GM12872 (cell line): ENCODE data around the gene PROX2.

Source experiments
- TF ChIP-seq, protein P1 (sequence below): IDR thresholded peaks from 3 replicates; pipeline ENCODE4 v1.5.1; 2011; ENCODE audit warnings: low read depth, mild to moderate bottlenecking, low read length, moderate library complexity; ENCODE audit not compliant: insufficient read depth

The PROX2 gene

DNA sequence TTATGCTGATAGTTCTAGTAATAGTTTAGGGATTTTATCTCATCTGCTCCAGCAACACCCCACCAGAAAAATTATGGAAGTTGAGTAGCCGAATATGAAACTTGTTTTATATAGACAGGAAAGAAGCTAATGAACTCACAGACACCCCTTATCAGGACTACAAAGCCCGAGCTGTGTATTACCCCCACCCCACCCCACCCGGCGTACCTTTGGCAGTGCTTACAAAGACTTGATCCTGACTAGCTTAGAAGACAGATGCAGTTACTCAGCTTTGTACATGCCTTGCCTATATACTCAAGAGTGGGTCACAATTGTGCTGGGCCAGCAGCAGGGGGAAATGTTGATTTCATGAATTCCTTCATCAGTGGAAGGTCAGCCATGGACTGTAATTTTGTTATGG, 22.4 kb downstream of the PROX2 start:
- TF ChIP-seq, protein P1, sequence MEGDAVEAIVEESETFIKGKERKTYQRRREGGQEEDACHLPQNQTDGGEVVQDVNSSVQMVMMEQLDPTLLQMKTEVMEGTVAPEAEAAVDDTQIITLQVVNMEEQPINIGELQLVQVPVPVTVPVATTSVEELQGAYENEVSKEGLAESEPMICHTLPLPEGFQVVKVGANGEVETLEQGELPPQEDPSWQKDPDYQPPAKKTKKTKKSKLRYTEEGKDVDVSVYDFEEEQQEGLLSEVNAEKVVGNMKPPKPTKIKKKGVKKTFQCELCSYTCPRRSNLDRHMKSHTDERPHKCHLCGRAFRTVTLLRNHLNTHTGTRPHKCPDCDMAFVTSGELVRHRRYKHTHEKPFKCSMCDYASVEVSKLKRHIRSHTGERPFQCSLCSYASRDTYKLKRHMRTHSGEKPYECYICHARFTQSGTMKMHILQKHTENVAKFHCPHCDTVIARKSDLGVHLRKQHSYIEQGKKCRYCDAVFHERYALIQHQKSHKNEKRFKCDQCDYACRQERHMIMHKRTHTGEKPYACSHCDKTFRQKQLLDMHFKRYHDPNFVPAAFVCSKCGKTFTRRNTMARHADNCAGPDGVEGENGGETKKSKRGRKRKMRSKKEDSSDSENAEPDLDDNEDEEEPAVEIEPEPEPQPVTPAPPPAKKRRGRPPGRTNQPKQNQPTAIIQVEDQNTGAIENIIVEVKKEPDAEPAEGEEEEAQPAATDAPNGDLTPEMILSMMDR, result no peak

GRCh38 chr14:74852922-74853530, 22.9 kb downstream of the PROX2 start:
- TF ChIP-seq, protein P1, result no peak

DNA sequence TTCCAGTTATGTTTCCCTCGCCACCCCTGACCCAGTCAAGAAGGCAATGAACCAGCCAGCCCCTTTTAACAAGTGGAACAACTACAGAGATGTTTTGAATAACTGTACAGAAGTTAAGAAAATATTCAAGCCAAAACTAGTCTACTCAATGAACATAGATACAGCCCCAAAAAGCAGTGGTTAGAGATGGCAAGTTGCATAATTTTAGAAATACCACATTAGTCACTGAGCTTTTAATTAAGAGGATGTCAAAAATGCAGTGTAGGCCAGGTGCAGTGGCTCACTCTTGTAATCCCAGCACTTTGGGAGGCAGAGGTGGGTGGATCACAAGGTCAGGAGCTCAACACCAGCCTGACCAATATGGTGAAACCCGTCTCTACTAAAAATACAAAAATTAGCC, 27.2 kb downstream of the PROX2 start:
- TF ChIP-seq, protein P1, result no peak

GRCh38 chr14:74846968-74847665, 28.8 kb downstream of the PROX2 start:
- TF ChIP-seq, protein P1, result no peak

- TF ChIP-seq, protein P1, result no peak
These were observed 29.8 kb downstream of the PROX2 start for GRCh38 chr14:74846168-74846567.

DNA sequence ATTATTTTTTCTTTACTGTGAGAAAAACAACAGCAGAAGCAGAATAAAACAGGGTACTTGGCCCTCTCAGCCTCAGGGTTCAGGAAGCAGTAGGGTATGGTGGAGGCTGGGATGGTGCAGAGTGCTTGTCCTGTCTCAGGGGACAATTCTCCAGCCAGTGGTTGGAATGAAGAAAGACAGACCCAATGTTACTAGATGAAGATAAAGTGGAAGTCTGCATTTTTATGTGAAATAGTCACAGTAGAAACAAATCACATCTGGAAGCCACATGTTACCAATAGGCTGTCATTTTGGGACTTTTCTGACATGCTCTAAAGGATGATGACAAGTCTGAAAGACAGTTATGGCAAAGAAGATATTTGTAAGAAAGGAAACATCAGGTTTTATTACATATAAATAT, 32.3 kb downstream of the PROX2 start:
- TF ChIP-seq, protein P1, result no peak

DNA sequence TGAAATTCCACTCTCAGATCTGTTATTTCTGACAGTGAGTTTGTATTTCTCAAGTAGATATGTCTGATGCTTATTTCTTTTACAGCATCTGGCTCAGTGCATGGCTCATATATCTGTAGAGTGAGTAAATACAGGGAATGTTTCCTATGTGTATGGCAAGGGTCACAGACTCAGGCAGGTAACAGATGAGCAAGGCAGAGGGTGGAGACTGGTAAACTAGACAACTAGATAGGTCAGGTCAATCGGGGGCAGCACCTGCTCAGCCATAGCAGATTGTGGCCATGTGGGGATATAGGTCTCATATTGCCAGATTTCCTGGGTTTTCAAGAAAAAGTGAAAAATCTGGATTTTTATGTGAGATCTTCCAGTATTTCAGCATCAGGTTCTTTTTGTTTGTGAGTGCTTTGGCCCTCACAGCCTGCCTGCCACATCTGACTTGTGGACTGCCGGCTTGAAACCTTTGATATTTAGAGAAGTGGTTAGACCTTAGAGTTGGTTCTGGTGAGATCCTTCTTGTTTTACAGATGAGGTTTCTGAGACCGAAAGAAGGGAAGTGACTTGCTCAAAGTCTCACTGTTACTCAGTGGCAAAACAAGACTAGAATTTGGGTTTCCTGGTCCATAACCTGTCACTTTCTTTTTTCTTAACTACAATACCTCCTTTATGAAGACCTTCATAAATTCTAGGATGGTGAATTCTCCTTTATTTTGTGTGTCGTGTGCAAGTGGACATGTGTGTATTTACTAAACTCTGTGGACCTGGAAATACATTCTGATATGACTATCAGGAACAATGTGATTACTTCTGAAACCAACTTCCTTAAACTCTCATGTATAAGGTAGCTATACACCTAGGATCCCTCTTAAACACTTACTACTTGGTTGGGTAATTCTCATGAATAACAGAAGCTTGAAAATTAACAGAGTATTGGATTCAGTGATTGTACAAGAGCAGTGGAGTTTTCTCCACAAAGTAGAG, 34.4 kb downstream of the PROX2 start:
- TF ChIP-seq, protein P1, result no peak
